NT2/D1 (cell line): ENCODE data around the gene SKIC2.

ENCODE experiments used
- YY1 ChIP-seq: IDR thresholded peaks from 2 replicates; pipeline ENCODE4 v1.6.1; 2011; ENCODE audit not compliant: insufficient read length, insufficient read depth
- ZNF274 ChIP-seq: IDR thresholded peaks from 2 replicates; pipeline ENCODE4 v1.6.1; 2011; ENCODE audit warnings: mild to moderate bottlenecking, low read depth, low read length

DNA sequence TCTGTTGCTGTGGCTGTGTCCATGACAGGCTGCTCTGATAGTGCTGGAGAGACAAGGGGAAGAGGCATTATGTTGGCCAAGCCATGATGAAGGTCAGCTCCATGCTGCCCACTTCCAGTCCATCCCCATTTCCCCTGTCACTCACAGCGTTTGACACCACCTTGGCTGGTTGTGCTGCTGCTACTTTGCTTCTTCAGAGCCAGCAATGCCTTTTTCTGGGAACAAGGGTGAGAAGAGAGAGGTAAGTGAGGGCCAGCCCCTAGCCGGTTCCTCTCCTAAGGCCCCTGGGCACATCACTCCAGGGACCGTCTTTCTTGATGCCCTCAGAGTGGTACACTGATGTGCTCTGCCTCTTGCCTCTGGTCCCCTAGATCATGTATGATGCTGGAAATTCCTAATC is 2.2 kb upstream of the SKIC2 start:
- no peak for TF ChIP-seq ZNF274
- TF ChIP-seq YY1 = no peak
